GM23338 (cell line): ENCODE data around the gene CIT. TPM values are rescaled to one million over a fixed set of nuclear protein-coding genes. Genes with fewer than 3 reads are reported as not detected.

Experiments used
- ATAC-seq: fragments of 200-7000 bp; cut with Tn5 transposase; 3 replicates; pipeline ENCODE4 v1.9.1; 2020
- DNase-seq: peaks from one replicate; pipeline ENCODE4 v3.0.0-alpha.2; 2015; ENCODE audit warnings: low spot score
- H2AFZ ChIP-seq: fragments of 200-600 bp; sonication (generic); 2 replicates; pipeline ENCODE4 v1.8.0; 2016; ENCODE audit warnings: antibody characterized with exemption, mild to moderate bottlenecking, moderate library complexity
- H3F3A ChIP-seq: fragments of 200-600 bp; sonication (generic); replicated peaks from 2 replicates; pipeline ENCODE4 v1.8.0; 2017; ENCODE audit warnings: antibody characterized with exemption, mixed run types, low read depth
- H3K27ac ChIP-seq: fragments of 200-600 bp; sonication (generic); 2 replicates; pipeline ENCODE4 v1.6.1; 2016; ENCODE audit warnings: low read depth
- H3K27me3 ChIP-seq: fragments of 200-600 bp; sonication (generic); 2 replicates; pipeline ENCODE4 v1.8.0; 2016; ENCODE audit warnings: mild to moderate bottlenecking, mixed run types, moderate library complexity; ENCODE audit not compliant: insufficient read depth
- H3K36me3 ChIP-seq: fragments of 200-600 bp; sonication (generic); 2 replicates; pipeline ENCODE4 v1.8.0; 2016; ENCODE audit warnings: mild to moderate bottlenecking; ENCODE audit not compliant: insufficient read depth
- H3K4me1 ChIP-seq: fragments of 200-600 bp; sonication (generic); 2 replicates; pipeline ENCODE4 v1.8.0; 2016; ENCODE audit warnings: mild to moderate bottlenecking, moderate library complexity; ENCODE audit not compliant: insufficient read depth
- H3K4me2 ChIP-seq: fragments of 200-600 bp; sonication (generic); 2 replicates; pipeline ENCODE4 v1.7.1; 2017; ENCODE audit warnings: mixed run types
- H3K4me3 ChIP-seq: fragments of 200-600 bp; sonication (generic); 2 replicates; pipeline ENCODE4 v1.6.1; 2016; ENCODE audit warnings: mixed run types
- H3K79me2 ChIP-seq: fragments of 200-600 bp; sonication (generic); replicated peaks from 2 replicates; pipeline ENCODE4 v1.8.0; 2017; ENCODE audit warnings: mild to moderate bottlenecking; ENCODE audit not compliant: insufficient read depth
- H3K9me2 ChIP-seq: fragments of 200-600 bp; sonication (generic); 2 replicates; pipeline ENCODE4 v1.8.0; 2017; ENCODE audit not compliant: insufficient read depth
- H4K20me1 ChIP-seq: fragments of 200-600 bp; sonication (generic); replicated peaks from 2 replicates; pipeline ENCODE4 v1.8.0; 2017; ENCODE audit warnings: mild to moderate bottlenecking; ENCODE audit not compliant: insufficient read depth
- H3K27ac Mint-ChIP-seq: 2 replicates; pipeline ENCODE4 v1.8.0; 2020; ENCODE audit warnings: inconsistent platforms, mild to moderate bottlenecking, moderate library complexity, mixed read lengths
- H3K27me3 Mint-ChIP-seq: 3 replicates; pipeline ENCODE4 v1.8.0; 2022; ENCODE audit warnings: low read depth, mild to moderate bottlenecking, moderate library complexity, mixed read lengths, inconsistent platforms; ENCODE audit not compliant: insufficient read depth, poor library complexity
- H3K36me3 Mint-ChIP-seq: 3 replicates; pipeline ENCODE4 v1.8.0; 2021; ENCODE audit warnings: low read depth, mild to moderate bottlenecking, inconsistent platforms, moderate library complexity, mixed read lengths
- H3K4me1 Mint-ChIP-seq: 3 replicates; pipeline ENCODE4 v1.8.0; 2020; ENCODE audit warnings: mild to moderate bottlenecking, inconsistent platforms, mixed read lengths
- H3K4me3 Mint-ChIP-seq: 3 replicates; pipeline ENCODE4 v1.8.0; 2021; ENCODE audit warnings: moderate library complexity, mild to moderate bottlenecking, inconsistent platforms, mixed read lengths
- H3K9me3 Mint-ChIP-seq: 3 replicates; pipeline ENCODE4 v1.8.0; 2020; ENCODE audit warnings: moderate library complexity, mild to moderate bottlenecking, inconsistent platforms, mixed read lengths
- CREB1 ChIP-seq: fragments of 250-450 bp; sonication (Bioruptor Pico); IDR thresholded peaks from 2 replicates; pipeline ENCODE4 v1.5.0; 2020; ENCODE audit warnings: low read depth, mild to moderate bottlenecking, moderate library complexity
- CTCF ChIP-seq, 2 experiments: fragments of 200-600 bp in 1 of 2; sonication (generic) in 1 of 2; conservative IDR thresholded peaks; 2 replicates each; pipeline versions ENCODE4 v1.5.1 to v1.6.1; 2016 to 2017; ENCODE audit warnings: antibody characterized with exemption in 2 of 2, low read depth in 2 of 2, mild to moderate bottlenecking in 2 of 2, moderate library complexity in 1 of 2
- EZH2 ChIP-seq: fragments of 200-600 bp; sonication (generic); IDR thresholded peaks from one replicate; pipeline ENCODE4 v1.8.0; 2017; ENCODE audit warnings: antibody characterized with exemption, mild to moderate bottlenecking, low read depth; ENCODE audit not compliant: unreplicated experiment
- EZH2phosphoT487 ChIP-seq: fragments of 200-600 bp; sonication (generic); IDR thresholded peaks from one replicate; pipeline ENCODE4 v1.8.1; 2018; ENCODE audit warnings: antibody characterized with exemption; ENCODE audit not compliant: unreplicated experiment
- JUNB ChIP-seq: IDR thresholded peaks from one replicate; pipeline ENCODE4 v1.6.1; 2016; ENCODE audit warnings: antibody characterized with exemption; ENCODE audit not compliant: unreplicated experiment
- NANOG ChIP-seq: IDR thresholded peaks from 2 replicates; pipeline ENCODE4 v1.6.1; 2016; ENCODE audit warnings: antibody characterized with exemption, borderline replicate concordance
- POLR2AphosphoS5 ChIP-seq: IDR thresholded peaks from 2 replicates; pipeline ENCODE4 v1.6.1; 2016; ENCODE audit warnings: antibody characterized with exemption, low read depth
- STAT1 ChIP-seq: IDR thresholded peaks from one replicate; pipeline ENCODE4 v1.6.1; 2016; ENCODE audit warnings: antibody characterized with exemption; ENCODE audit not compliant: unreplicated experiment
- ZNF114 ChIP-seq: fragments of 250-450 bp; sonication (Bioruptor Pico); IDR thresholded peaks from 2 replicates; pipeline ENCODE4 v1.5.0; 2020; ENCODE audit warnings: mild to moderate bottlenecking, moderate library complexity
- ZNF331 ChIP-seq: fragments of 250-450 bp; sonication (Bioruptor Pico); IDR thresholded peaks from 2 replicates; pipeline ENCODE4 v1.5.0; 2020; ENCODE audit warnings: low read depth, mild to moderate bottlenecking, moderate library complexity
- ZNF462 ChIP-seq: fragments of 250-450 bp; sonication (Bioruptor Pico); IDR thresholded peaks from 2 replicates; pipeline ENCODE4 v1.5.0; 2020; ENCODE audit warnings: mild to moderate bottlenecking, moderate library complexity
- polyA plus RNA-seq: library from polyadenylated mRNA; unstranded; fragments of >200 nt; fragmentation: Nextera tagmentation; extraction: Ambion mirVana; gene quantifications from 2 replicates; pipeline ENCODE4 v1.2.1, GENCODE V29; 2016
- total RNA-seq: library from RNA; depleted of rRNA; stranded (reverse); fragments of >200 nt; shearing (Covaris generic); gene quantifications from 2 replicates; pipeline ENCODE4 v1.2.3, GENCODE V29; 2014

Gene CIT
- total and polyA plus RNA-seq, 2 experiments from 2014 or later = 9.7 to 47.8 TPM

GRCh38 chr12:119715268-119715620, 161.9 kb downstream of the CIT start (continued):
- TF ChIP-seq EZH2phosphoT487 (no peak), ZNF462 (no peak), NANOG (no peak)

- Histone ChIP-seq H3K79me2 (no peaks in the 10 kb centered on the region), H3K27me3 (no peaks in the 10 kb centered on the region), H3K4me1 (no peaks in the 10 kb centered on the region), H3K4me2 (no peak overlapping the region), H3K27ac (no peak overlapping the region), H4K20me1 (no peaks in the 10 kb centered on the region; the same call in 1 of the 2 replicates), H3K36me3 (peaks cover 27% of the 10 kb centered on the region), H3K9me2 (no peaks in the 10 kb centered on the region), H3F3A (no peaks in the 10 kb centered on the region), H2AFZ (no peak overlapping the region), H3K4me3 (no peak overlapping the region)
- Mint-ChIP-seq H3K27ac (no peak overlapping the region), H3K9me3 (no peaks in the 10 kb centered on the region), H3K27me3 (peaks cover 2% of the 10 kb centered on the region), H3K4me3 (no peak overlapping the region), H3K36me3 (peaks cover 81% of the 10 kb centered on the region), H3K4me1 (no peaks in the 10 kb centered on the region; the same call in 2 of the 3 replicates)
- no peak for ATAC-seq
- DNase-seq = no peak
- TF ChIP-seq ZNF331 = no peak
- no peak for TF ChIP-seq EZH2
- no peak for TF ChIP-seq STAT1
- no peak for TF ChIP-seq ZNF114
- no peak for TF ChIP-seq CTCF (conservative IDR thresholded peaks at IDR 0.05; ENCODE audit: low read depth in 2 of 2)
- TF ChIP-seq NANOG = no peak
- TF ChIP-seq EZH2phosphoT487 = no peak
- TF ChIP-seq POLR2AphosphoS5 = no peak
- no peak for TF ChIP-seq CREB1
- no peak for TF ChIP-seq JUNB
Measured at GRCh38 chr12:119714614-119715267, 162.4 kb downstream of the CIT start.
